ENCODE results near the gene RPS6KB1.

GRCh38 chr17:59851439-59852375, 41.2 kb upstream of the RPS6KB1 start:
- TF ChIP-seq CTCF (IDR thresholded peaks at IDR 0.05; ENCODE audit: low read depth, low read length), result no peak
- TF ChIP-seq POLR2A (IDR thresholded peaks at IDR 0.05; ENCODE audit: extremely low read depth, insufficient read length), result no peak
- no peak for TF ChIP-seq MYC (IDR thresholded peaks at IDR 0.05; ENCODE audit: low read depth, low read length)

Data from NB4 (cell line).